HG02884 (cell line): ENCODE data around the gene TRNP1.
"Not testable (repeated sequence)": the region's sequence is repeated elsewhere in the genome, so short reads cannot be mapped to it uniquely, and the experiment has no call there.

Experiments used
- ATAC-seq: cut with Tn5 transposase; IDR thresholded peaks from one replicate; pipeline ENCODE4 v1.9.1; 2021; ENCODE audit warnings: mild to moderate bottlenecking, moderate library complexity; ENCODE audit not compliant: unreplicated experiment

TRNP1 gene, protein sequence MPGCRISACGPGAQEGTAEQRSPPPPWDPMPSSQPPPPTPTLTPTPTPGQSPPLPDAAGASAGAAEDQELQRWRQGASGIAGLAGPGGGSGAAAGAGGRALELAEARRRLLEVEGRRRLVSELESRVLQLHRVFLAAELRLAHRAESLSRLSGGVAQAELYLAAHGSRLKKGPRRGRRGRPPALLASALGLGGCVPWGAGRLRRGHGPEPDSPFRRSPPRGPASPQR

GRCh38 chr1:26993237-26994019, at the start of gene TRNP1:
Gene TRNP1 (plus strand): TSS chr1:26993692. CDS start chr1:26993787, 95 bp downstream.
- no peak for ATAC-seq

GRCh38 chr1:26945138-26945537, 48.4 kb upstream of the TRNP1 start:
- ATAC-seq = no peak

GRCh38 chr1:26945728-26946127, 47.8 kb upstream of the TRNP1 start:
- no peak for ATAC-seq

DNA sequence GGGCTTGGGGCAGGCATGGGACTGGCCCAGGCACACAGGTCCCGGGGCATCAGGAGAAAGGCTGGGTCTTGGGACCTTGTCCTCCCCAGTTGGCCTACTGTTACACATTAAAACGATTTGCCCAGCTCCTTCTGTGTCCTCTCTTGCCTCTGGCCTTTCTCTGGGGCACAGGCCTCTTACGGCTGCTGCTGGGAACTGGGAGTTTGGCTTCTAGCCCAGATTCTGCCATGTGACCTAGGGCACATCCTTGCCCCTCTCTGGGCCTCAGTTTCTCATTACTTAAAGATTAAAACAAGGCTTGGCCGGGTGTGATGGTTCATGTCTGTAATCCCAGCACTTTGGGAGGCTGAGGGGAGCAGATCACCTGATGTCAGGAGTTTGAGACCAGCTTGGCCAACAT, 47.2 kb upstream of the TRNP1 start:
- no peak for ATAC-seq

GRCh38 chr1:26948725-26949057, 44.8 kb upstream of the TRNP1 start:
- not testable (repeated sequence) for ATAC-seq

- ATAC-seq = no peak
These were observed 44.1 kb upstream of the TRNP1 start for GRCh38 chr1:26949266-26949925.

GRCh38 chr1:26949926-26950319, 43.6 kb upstream of the TRNP1 start:
- ATAC-seq = no peak

- no peak for ATAC-seq
These were observed 42.9 kb upstream of the TRNP1 start for GRCh38 chr1:26950602-26951001.

DNA sequence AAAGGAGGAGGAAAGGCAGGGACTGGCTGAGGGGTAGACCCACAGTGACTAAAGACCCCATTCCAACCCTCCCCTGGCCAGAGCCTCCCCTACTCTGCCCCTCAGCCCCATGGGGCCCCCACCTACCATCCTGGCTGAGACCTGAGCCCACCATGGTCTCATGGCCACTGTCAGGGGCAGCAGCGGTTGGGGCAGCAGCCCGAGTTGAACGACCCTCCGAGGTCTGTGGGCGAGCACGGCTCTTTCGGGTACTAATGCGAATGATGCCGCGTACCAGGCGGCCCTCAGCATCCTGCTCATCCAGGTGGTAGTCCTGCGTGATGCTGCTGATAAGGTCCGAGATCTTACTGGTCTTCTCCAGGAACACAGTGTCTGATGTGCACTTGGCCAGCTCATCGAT, 42.3 kb upstream of the TRNP1 start:
- ATAC-seq = no peak

DNA sequence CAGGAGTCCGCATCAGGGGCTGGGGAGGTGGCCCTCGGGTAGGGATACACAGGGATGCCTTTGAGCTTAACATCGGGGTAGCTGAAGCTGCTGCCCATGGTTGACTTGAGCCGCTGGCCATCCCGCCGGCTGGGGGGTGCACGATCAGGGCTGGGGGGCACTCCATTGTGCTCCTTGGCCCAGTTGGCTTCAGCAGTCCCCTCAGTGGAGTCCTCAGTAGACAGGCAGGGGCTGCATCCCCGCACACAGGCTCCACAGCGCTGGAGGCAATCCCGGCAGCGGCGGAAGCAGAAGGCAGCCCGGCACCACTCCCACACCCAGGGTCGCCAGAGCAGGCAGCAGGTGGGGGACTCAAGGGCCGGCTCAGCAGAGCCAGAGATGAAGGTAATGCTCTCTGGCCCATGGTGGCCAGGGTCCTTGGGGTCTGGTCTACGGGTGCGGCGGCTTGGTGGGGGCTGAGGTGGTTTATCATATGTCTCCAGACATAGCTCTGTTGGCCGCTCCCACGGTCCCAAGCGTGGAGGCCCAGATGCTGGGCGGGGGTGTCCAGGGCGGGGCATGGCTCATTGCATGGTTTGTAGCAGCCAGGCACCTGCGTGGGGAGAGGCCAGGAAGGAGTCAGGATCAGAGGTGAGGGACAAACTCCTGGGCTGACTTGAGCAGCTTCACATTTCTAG, 41.5 kb upstream of the TRNP1 start:
- ATAC-seq = no peak

DNA sequence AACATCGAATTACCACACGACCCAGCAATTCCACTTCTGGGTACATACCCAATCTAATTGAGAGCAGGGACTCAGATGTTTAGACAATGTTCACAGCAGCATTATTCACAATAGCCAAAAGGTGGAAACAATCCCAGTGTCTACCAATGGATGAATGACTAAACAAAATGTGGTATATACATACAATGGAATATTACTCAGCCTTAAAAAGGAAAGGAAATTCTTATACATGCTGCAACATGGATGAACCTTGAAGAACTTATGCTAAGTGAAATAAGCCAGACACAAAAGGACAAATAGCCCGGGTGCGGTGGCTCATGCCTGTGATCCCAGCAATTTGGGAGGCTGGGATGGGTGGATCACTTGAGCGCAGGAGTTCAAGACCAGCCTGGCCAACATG, 40.1 kb upstream of the TRNP1 start:
- ATAC-seq = no peak

GRCh38 chr1:26956321-26956720, 37.2 kb upstream of the TRNP1 start:
- ATAC-seq = no peak

DNA sequence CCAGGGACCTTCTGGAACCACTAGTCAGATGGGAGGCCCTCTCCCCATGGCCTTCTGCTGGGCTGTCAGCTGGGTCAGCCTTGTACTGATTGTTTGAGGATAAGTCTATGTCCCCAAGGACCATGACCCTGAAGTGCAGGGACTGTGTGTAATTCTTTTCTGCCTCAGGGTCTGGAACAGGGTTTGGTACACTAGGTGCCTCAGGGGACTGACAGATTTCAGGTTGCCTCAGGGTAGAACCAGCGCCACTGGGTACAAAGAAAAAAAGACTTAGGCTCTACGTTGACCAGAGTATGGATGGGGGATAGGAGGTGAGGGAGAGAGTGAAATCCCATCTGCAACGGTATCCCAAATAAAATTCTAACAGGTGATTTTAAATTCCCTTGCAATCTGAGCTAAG, 36.2 kb upstream of the TRNP1 start:
- no peak for ATAC-seq

DNA sequence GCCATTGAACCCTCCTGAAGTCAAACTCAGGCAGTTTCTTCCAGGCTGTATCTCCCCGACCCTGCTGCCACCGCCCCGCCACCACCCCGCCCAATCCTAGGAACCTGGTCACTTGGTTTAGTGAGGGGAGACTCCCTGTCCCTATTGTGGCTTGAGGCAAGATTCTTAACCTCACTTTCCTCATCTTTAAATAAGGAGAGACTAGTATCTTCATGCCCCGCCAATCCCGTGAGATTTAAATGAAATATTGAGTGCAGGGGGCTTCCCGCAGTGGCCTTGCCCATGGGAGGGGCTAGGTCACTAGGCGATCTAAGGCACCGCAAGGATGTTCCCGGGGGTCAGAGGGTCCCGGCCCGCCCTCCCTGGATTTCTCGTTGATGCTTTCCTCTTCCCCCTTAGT, 34.2 kb upstream of the TRNP1 start:
- ATAC-seq = no peak

DNA sequence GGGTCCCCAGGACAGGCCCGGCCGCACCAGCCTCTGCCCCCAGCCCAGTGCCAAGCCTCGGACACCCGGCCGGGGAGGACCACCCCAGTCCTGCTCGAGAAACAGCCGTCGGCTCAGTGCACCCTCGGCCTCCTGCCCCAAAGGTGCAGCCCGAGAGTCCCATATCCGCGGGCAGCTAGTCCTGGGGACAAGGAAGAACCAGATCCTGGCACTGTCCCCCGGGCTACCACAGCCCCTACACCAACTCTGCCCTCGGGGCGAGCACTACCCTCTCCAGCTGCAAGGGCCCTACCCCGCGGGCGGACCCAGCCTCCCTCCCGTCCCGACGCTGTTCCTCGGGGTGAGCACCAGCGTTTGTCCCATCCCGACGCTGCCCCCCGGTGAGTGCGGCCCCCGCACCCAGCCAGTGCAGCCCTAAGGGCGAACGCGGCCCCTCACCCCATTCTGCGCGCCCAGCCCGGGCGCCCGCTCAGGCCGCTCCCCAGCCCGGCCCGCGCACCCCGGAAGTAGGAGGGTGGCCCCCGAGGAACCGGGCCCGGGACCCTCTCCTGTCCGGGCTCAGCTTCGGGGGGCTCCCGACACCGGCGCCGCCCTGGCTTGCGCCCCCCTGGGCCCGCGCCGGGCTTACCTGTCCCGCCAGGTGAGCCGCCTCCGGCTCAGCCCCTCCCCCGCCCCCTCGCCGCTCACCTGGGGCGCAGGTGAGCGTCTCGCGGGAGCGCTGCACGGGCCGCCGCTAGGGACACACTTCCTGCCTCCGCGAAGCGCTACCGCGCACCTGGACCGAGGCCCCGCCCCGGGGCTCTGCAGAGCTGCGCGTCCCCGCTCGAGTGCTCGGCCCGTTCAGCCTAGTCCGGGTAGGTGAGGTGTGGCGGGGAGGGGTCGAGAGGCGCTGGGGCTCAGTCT, 33.5 kb upstream of the TRNP1 start, which contains the start of gene KDF1:
Gene KDF1, minus strand, starts transcription at position 747 of the 903 bp plus-strand sequence. CDS start 8,088 bp downstream, outside the sequence.
- ATAC-seq = no peak

DNA sequence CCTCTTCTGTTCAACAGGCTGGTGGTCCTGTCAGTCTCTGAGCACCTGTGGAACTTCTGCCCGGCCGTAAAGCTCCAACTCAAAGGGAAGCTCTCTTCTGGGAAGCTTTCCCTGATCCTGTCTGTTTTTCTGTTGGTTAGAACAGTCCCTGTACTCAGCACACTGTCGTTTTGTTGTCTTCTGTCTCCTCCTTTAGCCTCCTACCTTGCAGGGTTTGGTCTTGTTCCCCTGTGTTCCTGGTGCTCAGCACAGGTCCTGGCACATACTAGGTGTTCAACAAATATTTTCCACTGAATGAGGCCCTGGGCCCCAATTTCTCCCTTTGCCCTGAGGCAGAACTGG, 32.9 kb upstream of the TRNP1 start:
- no peak for ATAC-seq

GRCh38 chr1:26961826-26962225, 31.7 kb upstream of the TRNP1 start:
- no peak for ATAC-seq

GRCh38 chr1:26965213-26965612, 28.3 kb upstream of the TRNP1 start:
- no peak for ATAC-seq

DNA sequence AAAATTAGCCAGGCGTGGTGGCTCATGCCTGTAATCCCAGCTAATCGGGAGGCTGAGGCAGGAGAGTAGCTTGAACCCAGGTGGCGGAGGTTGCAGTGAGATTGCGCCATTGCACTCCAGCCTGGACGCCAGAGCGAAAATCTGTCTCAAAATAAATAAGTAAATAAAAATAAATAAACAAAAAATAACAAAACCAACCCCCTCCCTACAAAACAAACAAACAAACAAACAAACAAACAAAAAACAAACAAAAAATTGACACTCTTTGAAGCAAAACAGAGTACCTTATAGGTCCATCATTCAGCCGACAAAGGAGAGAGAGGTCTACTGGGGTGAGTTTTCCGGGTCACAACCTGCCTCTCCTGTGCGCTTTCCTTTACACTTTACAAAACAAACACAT, 27.9 kb upstream of the TRNP1 start:
- ATAC-seq = no peak

- no peak for ATAC-seq
These were observed 22.7 kb upstream of the TRNP1 start for GRCh38 chr1:26970810-26971209.

DNA sequence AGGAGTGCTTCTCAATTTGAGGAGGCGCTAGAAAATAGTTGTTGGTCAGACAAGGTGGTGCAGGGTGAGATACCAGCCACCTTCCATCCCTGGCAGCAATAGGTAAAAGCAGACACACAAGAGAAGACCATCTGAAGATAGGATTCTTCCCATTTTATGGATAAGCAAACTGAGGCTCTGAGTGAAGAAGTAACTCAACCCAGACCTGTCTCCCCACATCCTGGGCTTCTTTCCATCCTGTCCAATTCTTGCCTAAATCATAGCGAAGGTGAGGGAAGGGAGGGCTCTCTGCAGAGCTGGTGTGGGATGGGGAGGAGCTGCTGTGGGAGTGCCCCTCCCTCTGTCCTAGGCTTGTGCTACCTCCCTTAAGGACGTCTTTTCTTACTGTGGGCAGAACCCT, 21.9 kb upstream of the TRNP1 start:
- ATAC-seq = no peak
